WERI-Rb-1 (cell line): ENCODE measurements around the gene MICAL3.

Experiments
- DNase-seq: peaks from one replicate; pipeline ENCODE4 v3.0.0-alpha.2; 2020
- H3K27ac ChIP-seq: fragments of 250-450 bp; sonication (Bioruptor Pico); 2 replicates; pipeline ENCODE4 v1.5.1; 2020; ENCODE audit warnings: mild to moderate bottlenecking, moderate library complexity
- H3K27me3 ChIP-seq: fragments of 250-450 bp; sonication (Bioruptor Pico); 2 replicates; pipeline ENCODE4 v1.5.1; 2021; ENCODE audit warnings: mild to moderate bottlenecking, low read depth, moderate library complexity; ENCODE audit not compliant: insufficient read depth, severe bottlenecking
- H3K36me3 ChIP-seq: fragments of 250-450 bp; sonication (Bioruptor Pico); 2 replicates; pipeline ENCODE4 v1.5.1; 2020; ENCODE audit warnings: mild to moderate bottlenecking, moderate library complexity
- H3K4me3 ChIP-seq: 2 replicates; pipeline ENCODE4 v1.5.1; 2011; ENCODE audit warnings: low read depth, mild to moderate bottlenecking, control low read depth, low read length
- H3K9me3 ChIP-seq: fragments of 250-450 bp; sonication (Bioruptor Pico); 2 replicates; pipeline ENCODE4 v1.5.1; 2021; ENCODE audit warnings: mild to moderate bottlenecking, moderate library complexity; ENCODE audit not compliant: severe bottlenecking
- TF ChIP-seq, protein P1 (sequence below): IDR thresholded peaks from 2 replicates; pipeline ENCODE4 v1.5.1; 2011; ENCODE audit warnings: low read depth, mild to moderate bottlenecking, control low read depth, inconsistent platforms, low read length

MICAL3 gene

DNA sequence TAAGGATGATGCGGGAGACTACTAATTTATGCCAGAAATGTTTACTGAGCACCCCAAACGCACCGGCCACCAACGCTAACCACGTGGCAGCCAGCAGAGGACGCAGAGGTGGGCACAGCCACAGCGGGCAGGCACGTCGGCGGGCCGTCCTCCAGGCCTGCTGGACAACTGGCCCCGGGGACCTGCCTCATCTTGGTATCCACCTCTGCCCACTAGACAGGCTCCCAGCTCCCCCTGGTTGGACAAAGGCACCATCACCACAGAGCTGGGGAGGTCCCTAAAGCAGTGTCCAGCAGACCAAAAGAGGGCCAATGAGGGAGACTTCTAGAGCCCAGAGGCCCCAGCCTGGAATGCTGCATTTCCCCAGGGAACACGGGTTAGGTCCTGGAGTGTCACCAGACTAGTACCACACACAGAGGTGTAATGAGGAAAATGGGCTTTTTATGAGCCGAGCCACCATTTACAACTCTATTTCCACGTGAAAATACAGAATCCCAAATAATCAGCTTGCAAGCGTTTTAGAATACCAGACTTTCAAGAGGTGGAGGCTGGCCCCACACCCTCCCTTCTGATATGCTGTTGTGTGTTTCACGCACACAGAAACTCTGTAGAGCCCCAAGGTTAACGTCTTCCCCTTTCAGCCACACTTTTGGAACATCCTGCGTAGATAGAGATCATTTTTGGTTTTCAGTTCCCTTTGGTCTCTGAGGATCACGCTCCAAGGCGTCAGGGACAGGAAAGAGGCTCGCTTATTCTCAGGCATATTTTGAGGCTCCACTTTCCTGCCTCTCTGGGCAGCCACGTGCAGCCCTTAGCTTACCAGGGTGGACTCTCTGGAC lies 226.4 kb downstream of the MICAL3 start:
- no peak overlapping the region for H3K4me3 ChIP-seq

DNA sequence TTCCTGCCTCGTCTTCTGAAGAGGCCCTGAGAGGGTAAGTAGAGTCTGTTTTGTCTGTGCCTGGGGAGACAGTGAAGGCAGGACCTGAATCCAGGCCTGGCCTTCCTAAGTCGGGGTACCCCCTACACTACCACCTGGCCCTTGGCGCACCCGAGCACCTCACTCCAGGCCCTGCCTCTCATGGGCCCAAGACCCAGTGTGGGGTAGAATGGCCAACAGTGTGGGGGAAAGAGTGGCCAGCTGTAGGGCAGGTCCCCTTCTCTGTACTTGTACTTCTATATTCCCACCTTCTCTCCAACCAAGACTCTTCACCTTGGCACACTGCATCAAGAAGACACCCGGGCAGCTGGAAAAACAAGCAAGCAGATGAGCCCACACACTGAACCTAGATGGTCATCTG lies 227.7 kb downstream of the MICAL3 start:
- Histone ChIP-seq H3K27ac (no peak overlapping the region), H3K9me3 (no peaks in the 10 kb centered on the region), H3K36me3 (no peaks in the 10 kb centered on the region), H3K27me3 (no peaks in the 10 kb centered on the region), H3K4me3 (no peak overlapping the region)
- DNase-seq, result no peak
- TF ChIP-seq, protein P1, sequence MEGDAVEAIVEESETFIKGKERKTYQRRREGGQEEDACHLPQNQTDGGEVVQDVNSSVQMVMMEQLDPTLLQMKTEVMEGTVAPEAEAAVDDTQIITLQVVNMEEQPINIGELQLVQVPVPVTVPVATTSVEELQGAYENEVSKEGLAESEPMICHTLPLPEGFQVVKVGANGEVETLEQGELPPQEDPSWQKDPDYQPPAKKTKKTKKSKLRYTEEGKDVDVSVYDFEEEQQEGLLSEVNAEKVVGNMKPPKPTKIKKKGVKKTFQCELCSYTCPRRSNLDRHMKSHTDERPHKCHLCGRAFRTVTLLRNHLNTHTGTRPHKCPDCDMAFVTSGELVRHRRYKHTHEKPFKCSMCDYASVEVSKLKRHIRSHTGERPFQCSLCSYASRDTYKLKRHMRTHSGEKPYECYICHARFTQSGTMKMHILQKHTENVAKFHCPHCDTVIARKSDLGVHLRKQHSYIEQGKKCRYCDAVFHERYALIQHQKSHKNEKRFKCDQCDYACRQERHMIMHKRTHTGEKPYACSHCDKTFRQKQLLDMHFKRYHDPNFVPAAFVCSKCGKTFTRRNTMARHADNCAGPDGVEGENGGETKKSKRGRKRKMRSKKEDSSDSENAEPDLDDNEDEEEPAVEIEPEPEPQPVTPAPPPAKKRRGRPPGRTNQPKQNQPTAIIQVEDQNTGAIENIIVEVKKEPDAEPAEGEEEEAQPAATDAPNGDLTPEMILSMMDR, result no peak

More for the DNA sequence above, 226.4 kb downstream of the MICAL3 start:
- H3K27me3 ChIP-seq, result no peaks in the 10 kb centered on the region
- H3K27ac ChIP-seq, result no peak overlapping the region
- no peaks in the 10 kb centered on the region for H3K36me3 ChIP-seq
- TF ChIP-seq, protein P1, result no peak
- H3K9me3 ChIP-seq, result no peaks in the 10 kb centered on the region
- DNase-seq, result no peak

DNA sequence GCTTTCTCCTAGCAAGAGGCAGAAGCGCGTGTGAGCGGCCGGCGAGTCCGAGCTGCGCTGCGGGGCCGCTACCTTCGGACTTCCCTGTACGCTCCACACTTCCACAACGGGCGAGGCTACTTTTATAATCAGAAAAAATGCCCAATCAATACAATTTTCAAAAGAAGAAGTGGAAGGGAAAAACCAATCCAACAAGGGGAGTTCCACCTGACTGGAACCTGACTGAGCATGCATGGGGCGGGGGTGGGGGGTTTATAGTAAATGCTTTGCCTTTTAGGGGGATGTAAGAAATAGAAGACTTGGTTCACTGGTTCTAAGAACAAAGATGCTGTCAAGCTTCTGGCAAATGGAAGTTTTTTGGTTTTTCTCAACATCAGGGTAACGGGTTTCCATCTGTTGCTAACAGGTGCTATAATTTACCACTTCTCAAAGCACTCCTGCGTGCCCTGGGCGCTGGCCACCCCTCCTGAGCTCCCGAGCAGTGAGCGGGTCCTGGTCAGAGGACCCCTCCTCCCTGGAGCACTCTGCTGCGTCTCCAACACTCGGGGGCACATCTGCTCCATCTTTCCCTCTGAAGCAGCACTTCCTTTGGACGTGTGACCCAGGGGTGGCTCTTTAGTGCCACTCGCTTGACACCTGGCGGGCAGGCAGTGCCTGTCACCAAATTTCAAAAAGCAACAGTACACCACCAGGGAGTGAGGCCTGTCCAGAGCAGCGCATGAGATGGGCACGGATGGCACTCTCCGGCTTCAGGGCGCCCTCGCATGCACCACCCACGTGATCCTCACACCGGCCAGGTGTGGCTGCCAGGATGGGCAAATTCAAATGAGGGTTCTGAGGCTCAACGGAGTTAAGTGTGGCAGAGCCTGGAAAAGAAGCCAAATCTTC lies 228.5 kb downstream of the MICAL3 start:
- TF ChIP-seq, protein P1, result no peak
- no peak for DNase-seq
- H3K36me3 ChIP-seq, result no peaks in the 10 kb centered on the region
- no peaks in the 10 kb centered on the region for H3K9me3 ChIP-seq
- no peaks in the 10 kb centered on the region for H3K27me3 ChIP-seq
- no peak overlapping the region for H3K4me3 ChIP-seq
- no peak overlapping the region for H3K27ac ChIP-seq

DNA sequence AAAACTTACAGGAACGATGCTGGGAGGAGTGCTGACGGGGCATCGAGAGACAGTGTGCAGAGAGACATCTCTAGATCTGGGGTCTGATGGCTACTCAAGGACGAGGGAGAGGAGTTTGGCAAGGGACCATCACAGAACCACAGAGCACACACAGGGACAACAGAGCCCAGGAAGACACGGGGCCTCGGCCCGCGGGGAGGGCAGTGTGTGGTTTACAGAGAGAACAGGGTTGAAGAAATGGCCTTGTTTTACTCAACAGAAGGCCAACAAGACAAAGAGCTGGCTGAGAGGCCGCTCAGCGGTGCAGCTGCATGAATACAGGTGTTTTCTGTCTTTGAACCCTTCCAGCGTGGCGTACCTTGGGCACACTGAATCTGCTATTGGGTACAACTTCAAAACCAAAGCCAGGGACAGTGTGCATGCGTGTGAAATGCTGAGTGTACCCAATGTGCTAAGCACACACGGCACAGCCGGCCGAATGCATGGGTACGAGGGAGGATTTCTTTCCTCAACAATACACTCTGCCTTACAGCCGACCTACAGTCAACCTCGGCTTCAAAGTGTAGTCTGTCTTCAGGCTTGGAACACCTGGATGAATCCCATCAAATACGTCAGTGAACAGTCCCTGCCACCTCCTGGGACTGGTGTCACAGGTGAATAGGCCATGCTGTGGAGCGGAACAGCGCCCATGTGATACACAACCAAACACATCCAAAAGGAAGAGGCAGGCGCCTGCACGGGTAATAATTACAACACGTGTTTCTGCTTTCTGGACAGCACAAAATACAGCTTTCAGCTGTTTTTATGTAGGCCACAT lies 229.4 kb downstream of the MICAL3 start:
- no peak for DNase-seq
- Histone ChIP-seq H3K27me3 (no peaks in the 10 kb centered on the region), H3K27ac (no peak overlapping the region), H3K36me3 (no peaks in the 10 kb centered on the region), H3K9me3 (no peaks in the 10 kb centered on the region), H3K4me3 (no peak overlapping the region)
- TF ChIP-seq, protein P1, result no peak

DNA sequence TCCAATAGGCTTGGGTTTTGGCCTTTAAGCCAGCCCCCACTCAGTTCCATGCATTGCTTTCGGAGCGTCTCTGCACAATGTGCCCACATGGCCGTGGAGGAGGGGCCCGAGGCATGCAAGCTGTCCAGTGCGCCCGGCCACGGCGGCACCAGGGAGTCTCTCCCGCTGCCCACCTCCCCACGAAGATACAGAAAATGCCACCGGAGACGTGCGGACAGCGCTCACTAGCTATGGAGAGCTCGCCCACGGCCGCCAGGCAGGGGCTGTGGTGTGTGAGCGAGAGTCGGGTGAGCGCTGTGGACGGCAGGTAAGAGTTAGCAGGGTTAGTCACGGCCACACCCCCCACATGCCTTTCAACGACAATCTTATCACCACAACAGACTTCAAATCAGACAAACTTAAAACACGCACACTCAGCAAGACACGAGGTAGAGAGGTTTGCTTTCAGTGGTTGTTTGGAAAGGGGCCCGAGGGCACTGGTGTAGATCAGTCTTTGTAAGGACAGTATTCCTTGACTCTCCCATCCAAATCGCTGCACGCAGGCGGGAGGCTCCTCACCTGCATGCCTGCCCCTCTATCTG lies 231.4 kb downstream of the MICAL3 start:
- H3K36me3 ChIP-seq, result no peaks in the 10 kb centered on the region; the same call in 1 of the 2 replicates
- H3K27me3 ChIP-seq, result no peaks in the 10 kb centered on the region
- no peak overlapping the region for H3K4me3 ChIP-seq
- TF ChIP-seq, protein P1, result no peak
- no peaks in the 10 kb centered on the region for H3K9me3 ChIP-seq
- no peak for DNase-seq
- no peak overlapping the region for H3K27ac ChIP-seq
